ENCODE data around the gene MYLK3. TPM values are rescaled to one million over a fixed set of nuclear protein-coding genes. Genes with fewer than 3 reads are reported as not detected.

Gene MYLK3
- total RNA-seq, 4 donors from 2014 or later = 0.33 to 1.2 (median 0.57) TPM

GRCh38 chr16:46728806-46729205 is 19.3 kb downstream of the MYLK3 start:
- 85% methylated on average over 14 of the region's 14 CpGs for WGBS
- no peak overlapping the region for H3K27ac ChIP-seq (replicated peaks in 1 of 4)
- intact Hi-C loops (cut with DNase I) = no loop called here
- H3K4me3 ChIP-seq = no peak overlapping the region
- DNase-seq (ENCODE audit: extremely low spot score) = no peak
- no peaks in the 10 kb centered on the region for H3K27me3 ChIP-seq
- peaks cover 0 to 17% (median 0%) of the 10 kb centered on the region in 4 donors for H3K4me1 ChIP-seq
- H3K36me3 ChIP-seq = peaks cover 0 to 46% (median 0%) of the 10 kb centered on the region in 4 donors
- no peaks in the 10 kb centered on the region for H3K9me3 ChIP-seq
- TF ChIP-seq POLR2AphosphoS5 (IDR thresholded peaks at IDR 0.05) = no peak
- no peak for TF ChIP-seq EP300 (IDR thresholded peaks at IDR 0.05)
- no peak for TF ChIP-seq POLR2A (IDR thresholded peaks at IDR 0.05; ENCODE audit: low read depth)
- TF ChIP-seq CTCF (IDR thresholded peaks at IDR 0.05) = no peak

GRCh38 chr16:46727630-46728029 is 20.5 kb downstream of the MYLK3 start:
- Histone ChIP-seq H3K36me3 (peaks cover 0 to 46% (median 0%) of the 10 kb centered on the region in 4 donors), H3K9me3 (no peaks in the 10 kb centered on the region), H3K27me3 (no peaks in the 10 kb centered on the region), H3K4me3 (no peak overlapping the region), H3K27ac (replicated peaks in 1 of 4) (no peak overlapping the region), H3K4me1 (peaks cover 0 to 17% (median 0%) of the 10 kb centered on the region in 4 donors)
- WGBS = 95% methylated on average over 9 of the region's 9 CpGs
- DNase-seq (ENCODE audit: extremely low spot score) = no peak
- intact Hi-C loops (cut with DNase I) = no loop called here
- no peak for TF ChIP-seq POLR2A (IDR thresholded peaks at IDR 0.05; ENCODE audit: low read depth)
- TF ChIP-seq EP300 (IDR thresholded peaks at IDR 0.05) = no peak

- DNase-seq (ENCODE audit: extremely low spot score) = no peak
- Histone ChIP-seq H3K27me3 (no peaks in the 10 kb centered on the region), H3K9me3 (no peaks in the 10 kb centered on the region), H3K27ac (replicated peaks in 1 of 4) (no peak overlapping the region), H3K4me1 (peaks cover 0 to 14% (median 0%) of the 10 kb centered on the region in 4 donors), H3K4me3 (no peak overlapping the region), H3K36me3 (peaks cover 0 to 45% (median 0%) of the 10 kb centered on the region in 4 donors)
- TF ChIP-seq EP300 (IDR thresholded peaks at IDR 0.05) (no peak), CTCF (IDR thresholded peaks at IDR 0.05) (no peak), POLR2A (IDR thresholded peaks at IDR 0.05; ENCODE audit: low read depth) (no peak), POLR2AphosphoS5 (IDR thresholded peaks at IDR 0.05) (no peak)
- intact Hi-C loops (cut with DNase I) = no loop called here
- 93% methylated on average over 5 of the region's 7 CpGs for WGBS
These were observed 21.0 kb downstream of the MYLK3 start for GRCh38 chr16:46727184-46727583.

- Histone ChIP-seq H3K4me1 (peaks cover 0 to 3% (median 0%) of the 10 kb centered on the region in 4 donors), H3K9me3 (no peaks in the 10 kb centered on the region), H3K4me3 (no peak overlapping the region), H3K36me3 (peaks cover 0 to 50% (median 0%) of the 10 kb centered on the region in 4 donors), H3K27ac (replicated peaks in 1 of 4) (no peak overlapping the region), H3K27me3 (no peaks in the 10 kb centered on the region)
- TF ChIP-seq POLR2A (IDR thresholded peaks at IDR 0.05; ENCODE audit: low read depth) (no peak), EP300 (IDR thresholded peaks at IDR 0.05) (no peak), POLR2AphosphoS5 (IDR thresholded peaks at IDR 0.05) (no peak), CTCF (IDR thresholded peaks at IDR 0.05) (no peak)
- 93% methylated on average over 4 of the region's 4 CpGs for WGBS
- intact Hi-C loops (cut with DNase I) = no loop called here
- no peak for DNase-seq (ENCODE audit: extremely low spot score)
These were observed 26.3 kb downstream of the MYLK3 start for GRCh38 chr16:46721885-46722284.

GRCh38 chr16:46720619-46721018 is 27.5 kb downstream of the MYLK3 start:
- 100% methylated on average over 2 of the region's 2 CpGs for WGBS
- Histone ChIP-seq H3K36me3 (peaks cover 0 to 52% (median 0%) of the 10 kb centered on the region in 4 donors), H3K9me3 (no peaks in the 10 kb centered on the region), H3K27me3 (no peaks in the 10 kb centered on the region), H3K4me3 (no peak overlapping the region), H3K4me1 (peaks cover 0 to 6% (median 0%) of the 10 kb centered on the region in 4 donors), H3K27ac (replicated peaks in 1 of 4) (no peak overlapping the region)
- intact Hi-C loops (cut with DNase I) = no loop called here
- DNase-seq (ENCODE audit: extremely low spot score) = no peak
- no peak for TF ChIP-seq POLR2A (IDR thresholded peaks at IDR 0.05; ENCODE audit: low read depth)
- TF ChIP-seq EP300 (IDR thresholded peaks at IDR 0.05) = no peak
- no peak for TF ChIP-seq POLR2AphosphoS5 (IDR thresholded peaks at IDR 0.05)
- no peak for TF ChIP-seq CTCF (IDR thresholded peaks at IDR 0.05)
